ENCODE results near the gene GPER1. TPM values are rescaled to one million over a fixed set of nuclear protein-coding genes. Genes with fewer than 3 reads are reported as not detected.

Gene GPER1
- polyA plus RNA-seq, 1 donor (not counting 4 experiments of a cell fraction or from before 2014, with no cell fraction given): 0.05 TPM

DNA sequence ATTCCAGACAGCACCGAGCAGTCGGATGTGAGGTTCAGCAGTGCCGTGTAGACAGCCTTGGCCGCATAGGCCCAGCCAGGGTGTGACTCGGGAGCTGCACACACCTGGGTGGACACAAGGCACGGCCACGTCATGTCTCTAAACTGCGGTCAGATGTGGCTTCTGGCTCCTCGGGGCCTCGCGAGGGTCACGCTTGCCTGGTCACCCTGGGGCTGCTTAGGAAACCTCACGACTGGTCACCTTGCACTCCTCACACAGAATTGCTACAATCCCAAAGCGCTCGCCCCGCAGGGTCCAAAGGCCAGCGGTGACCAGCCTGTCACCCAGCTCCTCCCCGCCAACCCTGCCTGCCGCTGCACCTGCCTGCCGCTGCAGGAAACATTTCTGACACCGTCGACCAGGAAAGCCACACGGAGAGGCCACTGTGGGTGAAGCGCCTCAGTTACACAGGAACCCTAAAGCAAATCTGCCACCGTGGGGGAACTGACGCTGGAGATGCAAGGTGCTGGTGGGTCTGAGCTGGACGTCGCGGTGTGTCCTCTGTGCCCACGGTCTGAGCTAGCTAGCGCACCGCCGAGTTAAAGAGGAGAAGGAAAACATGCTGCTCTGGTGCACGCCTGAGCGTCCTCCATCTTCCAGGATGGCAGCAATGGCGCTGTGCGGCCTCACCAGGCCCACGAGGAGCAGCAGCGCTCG is 5.0 kb downstream of the GPER1 start:
- no peak for FAIRE-seq
- peaks cover 12% of the 10 kb centered on the region for H4K20me1 ChIP-seq (ENCODE audit: control insufficient read depth, extremely low read depth, insufficient read depth, low read length)

DNA sequence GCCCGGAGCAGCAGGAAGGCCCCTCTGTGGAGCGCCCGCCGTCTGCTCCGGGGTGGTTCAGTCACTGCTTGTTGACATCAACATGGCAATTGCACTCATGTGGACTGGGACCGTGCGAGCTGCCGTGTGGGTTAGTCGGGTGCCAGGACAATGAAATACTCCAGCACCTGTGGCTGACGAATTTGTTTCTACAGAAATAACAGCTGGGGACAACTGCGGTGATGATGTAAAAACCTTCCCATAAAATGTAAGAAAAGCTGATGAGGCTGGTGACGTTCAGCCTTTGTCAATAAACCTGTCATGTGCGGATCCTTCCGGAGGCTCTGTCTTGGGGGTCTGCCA is 5.6 kb downstream of the GPER1 start:
- no peaks in the 10 kb centered on the region for H3K9me3 ChIP-seq (ENCODE audit: control insufficient read depth, low read depth, low read length)
- H4K20me1 ChIP-seq (ENCODE audit: control insufficient read depth, extremely low read depth, insufficient read depth, low read length): peaks cover 12% of the 10 kb centered on the region
- dilution Hi-C loops (cut with MboI; ENCODE audit: extremely low pct_ligation_motif_present, low sequenced_read_pairs): no loop called here

More for the DNA sequence above, 5.0 kb downstream of the GPER1 start:
- no peak overlapping the region for H3K4me3 ChIP-seq (ENCODE audit: control insufficient read depth in 2 of 3, extremely low read depth in 1 of 3, insufficient read depth in 2 of 3, low read depth in 1 of 3, low read length in 3 of 3)
- H2AFZ ChIP-seq (ENCODE audit: control insufficient read depth, low read length): no peak overlapping the region
- no peaks in the 10 kb centered on the region for H3K27me3 ChIP-seq (ENCODE audit: control insufficient read depth, extremely low read depth, insufficient read depth, low read length)
- dilution Hi-C loops (cut with MboI; ENCODE audit: extremely low pct_ligation_motif_present, low sequenced_read_pairs): no loop called here
- no peak overlapping the region for H3K27ac ChIP-seq (ENCODE audit: control insufficient read depth, insufficient read depth, low read length)
- no peaks in the 10 kb centered on the region for H3K9me3 ChIP-seq (ENCODE audit: control insufficient read depth, low read depth, low read length)
- H3K4me2 ChIP-seq (ENCODE audit: control insufficient read depth, extremely low read depth, insufficient read depth, low read depth, low read length): no peak overlapping the region
- H3K9me1 ChIP-seq (ENCODE audit: control insufficient read depth, extremely low read depth, insufficient read depth, low read length): no peaks in the 10 kb centered on the region
- TF ChIP-seq, protein P1, sequence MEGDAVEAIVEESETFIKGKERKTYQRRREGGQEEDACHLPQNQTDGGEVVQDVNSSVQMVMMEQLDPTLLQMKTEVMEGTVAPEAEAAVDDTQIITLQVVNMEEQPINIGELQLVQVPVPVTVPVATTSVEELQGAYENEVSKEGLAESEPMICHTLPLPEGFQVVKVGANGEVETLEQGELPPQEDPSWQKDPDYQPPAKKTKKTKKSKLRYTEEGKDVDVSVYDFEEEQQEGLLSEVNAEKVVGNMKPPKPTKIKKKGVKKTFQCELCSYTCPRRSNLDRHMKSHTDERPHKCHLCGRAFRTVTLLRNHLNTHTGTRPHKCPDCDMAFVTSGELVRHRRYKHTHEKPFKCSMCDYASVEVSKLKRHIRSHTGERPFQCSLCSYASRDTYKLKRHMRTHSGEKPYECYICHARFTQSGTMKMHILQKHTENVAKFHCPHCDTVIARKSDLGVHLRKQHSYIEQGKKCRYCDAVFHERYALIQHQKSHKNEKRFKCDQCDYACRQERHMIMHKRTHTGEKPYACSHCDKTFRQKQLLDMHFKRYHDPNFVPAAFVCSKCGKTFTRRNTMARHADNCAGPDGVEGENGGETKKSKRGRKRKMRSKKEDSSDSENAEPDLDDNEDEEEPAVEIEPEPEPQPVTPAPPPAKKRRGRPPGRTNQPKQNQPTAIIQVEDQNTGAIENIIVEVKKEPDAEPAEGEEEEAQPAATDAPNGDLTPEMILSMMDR (optimal IDR thresholded peaks at IDR 0.05 in 1 of 3, IDR thresholded peaks at IDR 0.05 in 1 of 3, conservative IDR thresholded peaks at IDR 0.05 in 1 of 3; ENCODE audit: extremely low read depth in 1 of 3, insufficient read depth in 2 of 3, low read length in 3 of 3): no peak
- no peak for TF ChIP-seq EZH2 (IDR thresholded peaks at IDR 0.05; ENCODE audit: low read length)
- H3K36me3 ChIP-seq (ENCODE audit: control insufficient read depth in 2 of 2, extremely low read depth in 1 of 2, insufficient read depth in 2 of 2, low read length in 2 of 2): peaks cover 0 to 8% of the 10 kb centered on the region in 2 experiments
- H3K4me1 ChIP-seq (ENCODE audit: control insufficient read depth, extremely low read depth, insufficient read depth, low read length): peaks cover 14% of the 10 kb centered on the region
- peaks cover 11% of the 10 kb centered on the region for H3K79me2 ChIP-seq (ENCODE audit: control insufficient read depth, insufficient read depth, low read length)
- no peak overlapping the region for H3K9ac ChIP-seq (ENCODE audit: control insufficient read depth, extremely low read depth, insufficient read depth, low read length)
- no peak for DNase-seq (ENCODE audit: low read depth, low spot score)

More for the DNA sequence above, 5.6 kb downstream of the GPER1 start:
- H3K27ac ChIP-seq (ENCODE audit: control insufficient read depth, insufficient read depth, low read length): no peak overlapping the region
- H3K27me3 ChIP-seq (ENCODE audit: control insufficient read depth, extremely low read depth, insufficient read depth, low read length): no peaks in the 10 kb centered on the region
- H2AFZ ChIP-seq (ENCODE audit: control insufficient read depth, low read length): no peak overlapping the region
- no peak overlapping the region for H3K4me2 ChIP-seq (ENCODE audit: control insufficient read depth, extremely low read depth, insufficient read depth, low read depth, low read length)
- peaks cover 14% of the 10 kb centered on the region for H3K4me1 ChIP-seq (ENCODE audit: control insufficient read depth, extremely low read depth, insufficient read depth, low read length)
- H3K4me3 ChIP-seq (ENCODE audit: control insufficient read depth in 2 of 3, extremely low read depth in 1 of 3, insufficient read depth in 2 of 3, low read depth in 1 of 3, low read length in 3 of 3): no peak overlapping the region
- FAIRE-seq (no peak), DNase-seq (ENCODE audit: low read depth, low spot score) (no peak)
- TF ChIP-seq EZH2 (IDR thresholded peaks at IDR 0.05; ENCODE audit: low read length): no peak
- TF ChIP-seq, protein P1 (optimal IDR thresholded peaks at IDR 0.05 in 1 of 3, IDR thresholded peaks at IDR 0.05 in 1 of 3, conservative IDR thresholded peaks at IDR 0.05 in 1 of 3; ENCODE audit: extremely low read depth in 1 of 3, insufficient read depth in 2 of 3, low read length in 3 of 3): no peak
- peaks cover 11% of the 10 kb centered on the region for H3K79me2 ChIP-seq (ENCODE audit: control insufficient read depth, insufficient read depth, low read length)
- no peaks in the 10 kb centered on the region for H3K9me1 ChIP-seq (ENCODE audit: control insufficient read depth, extremely low read depth, insufficient read depth, low read length)
- peaks cover 0 to 11% of the 10 kb centered on the region in 2 experiments for H3K36me3 ChIP-seq (ENCODE audit: control insufficient read depth in 2 of 2, extremely low read depth in 1 of 2, insufficient read depth in 2 of 2, low read length in 2 of 2)
- no peak overlapping the region for H3K9ac ChIP-seq (ENCODE audit: control insufficient read depth, extremely low read depth, insufficient read depth, low read length)
